DOHH2 (cell line): ENCODE measurements around the gene CDK14.

ENCODE experiments used
- CTCF ChIP-seq: fragments of 200-600 bp; sonication (generic); IDR thresholded peaks from one replicate; pipeline ENCODE4 v1.5.1; 2014; ENCODE audit warnings: antibody characterized with exemption, mild to moderate bottlenecking, low read depth, low read length; ENCODE audit not compliant: poor library complexity, severe bottlenecking
- EZH2phosphoT487 ChIP-seq: fragments of 200-600 bp; sonication (generic); IDR thresholded peaks from 2 replicates; pipeline ENCODE4 v1.6.1; 2017; ENCODE audit warnings: borderline replicate concordance, mild to moderate bottlenecking, antibody characterized with exemption, low read length, moderate library complexity, mixed read lengths

- no peak for TF ChIP-seq CTCF
- TF ChIP-seq EZH2phosphoT487: no peak
Measured at GRCh38 chr7:90773269-90773668, 177.1 kb downstream of the CDK14 start.
